ENCODE data around the gene PNPLA4.

Gene PNPLA4

GRCh38 chrX:7927259-7928167 lies at the start of gene PNPLA4:
PNPLA4 (minus strand) TSS chrX:7927413; CDS start chrX:7926119, 1,294 bp downstream.
- DNase-seq (ENCODE audit: low read depth in 2 of 2) = peak; percentile 25 to 54

- no peak for DNase-seq (ENCODE audit: low read depth in 2 of 2)
Measured at GRCh38 chrX:7972586-7972985, 45.4 kb upstream of the PNPLA4 start.

GRCh38 chrX:7970428-7970827 lies 43.2 kb upstream of the PNPLA4 start:
- no peak for DNase-seq (ENCODE audit: low read depth in 2 of 2)

GRCh38 chrX:7965436-7965835 lies 38.2 kb upstream of the PNPLA4 start:
- no peak for DNase-seq (ENCODE audit: low read depth in 2 of 2)

GRCh38 chrX:7960246-7960645 lies 33.0 kb upstream of the PNPLA4 start:
- no peak for DNase-seq (ENCODE audit: low read depth in 2 of 2)

- DNase-seq (ENCODE audit: low read depth in 2 of 2) = no peak
Measured at GRCh38 chrX:7953446-7953845, 26.2 kb upstream of the PNPLA4 start.

GRCh38 chrX:7950865-7951264 lies 23.7 kb upstream of the PNPLA4 start:
- DNase-seq (ENCODE audit: low read depth in 2 of 2) = no peak

GRCh38 chrX:7948483-7948882 lies 21.3 kb upstream of the PNPLA4 start:
- DNase-seq (ENCODE audit: low read depth in 2 of 2) = no peak

GRCh38 chrX:7946960-7947359 lies 19.7 kb upstream of the PNPLA4 start:
- no peak for DNase-seq (ENCODE audit: low read depth in 2 of 2)

- DNase-seq (ENCODE audit: low read depth in 2 of 2) = no peak
Measured at GRCh38 chrX:7943600-7944245, 16.5 kb upstream of the PNPLA4 start.

- no peak for DNase-seq (ENCODE audit: low read depth in 2 of 2)
Measured at GRCh38 chrX:7941390-7942042, 14.3 kb upstream of the PNPLA4 start.

- DNase-seq (ENCODE audit: low read depth in 2 of 2) = no peak
Measured at GRCh38 chrX:7934026-7934425, 6.8 kb upstream of the PNPLA4 start.

- no peak for DNase-seq (ENCODE audit: low read depth in 2 of 2)
Measured at GRCh38 chrX:7926914-7927258, 327 bp downstream of the PNPLA4 start.

- DNase-seq (ENCODE audit: low read depth in 2 of 2) = no peak
Measured at GRCh38 chrX:7926501-7926900, 712 bp downstream of the PNPLA4 start.

- DNase-seq (ENCODE audit: low read depth in 2 of 2) = no peak
Measured at GRCh38 chrX:7925867-7926472, 1.2 kb downstream of the PNPLA4 start.

GRCh38 chrX:7921750-7922149 lies 5.5 kb downstream of the PNPLA4 start:
- DNase-seq (ENCODE audit: low read depth in 2 of 2) = no peak

- no peak for DNase-seq (ENCODE audit: low read depth in 2 of 2)
Measured at GRCh38 chrX:7908821-7909220, 18.4 kb downstream of the PNPLA4 start.

- no peak for DNase-seq (ENCODE audit: low read depth in 2 of 2)
Measured at GRCh38 chrX:7904562-7904961, 22.7 kb downstream of the PNPLA4 start.

GRCh38 chrX:7891928-7892327 lies 35.3 kb downstream of the PNPLA4 start:
- no peak for DNase-seq (ENCODE audit: low read depth in 2 of 2)

GRCh38 chrX:7889680-7890079 lies 37.5 kb downstream of the PNPLA4 start:
- DNase-seq (ENCODE audit: low read depth in 2 of 2) = no peak

- no peak for DNase-seq (ENCODE audit: low read depth in 2 of 2)
Measured at GRCh38 chrX:7889135-7889534, 38.1 kb downstream of the PNPLA4 start.

GRCh38 chrX:7876957-7877356 lies 50.3 kb downstream of the PNPLA4 start:
- DNase-seq (ENCODE audit: low read depth in 2 of 2) = no peak
